GM20000 (cell line): ENCODE data around the gene NRCAM.
"Not testable (repeated sequence)": the region's sequence is repeated elsewhere in the genome, so short reads cannot be mapped to it uniquely, and the experiment has no call there.

Experiments
- DNase-seq: peaks from one replicate; pipeline ENCODE4 v3.0.0; 2012; ENCODE audit warnings: low spot score
- CTCF ChIP-seq: IDR thresholded peaks from 2 replicates; pipeline ENCODE4 v1.5.1; 2012; ENCODE audit warnings: mild to moderate bottlenecking, control low read depth; ENCODE audit errors: extremely low read depth, missing control alignments

Gene NRCAM

GRCh38 chr7:108455998-108456677, at the start of gene NRCAM:
Gene NRCAM (minus strand): TSS chr7:108456436. CDS start chr7:108240064, 216,372 bp downstream.
- DNase-seq: peak; percentile 76
- no peak for TF ChIP-seq CTCF

GRCh38 chr7:108504576-108504975, 48.3 kb upstream of the NRCAM start:
- not testable (repeated sequence) for DNase-seq

GRCh38 chr7:108503112-108504026, 47.1 kb upstream of the NRCAM start:
- TF ChIP-seq CTCF: no peak

GRCh38 chr7:108499566-108499965, 43.3 kb upstream of the NRCAM start:
- DNase-seq: no peak
- TF ChIP-seq CTCF: no peak

More at GRCh38 chr7:108503112-108504026, 47.1 kb upstream of the NRCAM start:
- peak; percentile 25 for DNase-seq

DNA sequence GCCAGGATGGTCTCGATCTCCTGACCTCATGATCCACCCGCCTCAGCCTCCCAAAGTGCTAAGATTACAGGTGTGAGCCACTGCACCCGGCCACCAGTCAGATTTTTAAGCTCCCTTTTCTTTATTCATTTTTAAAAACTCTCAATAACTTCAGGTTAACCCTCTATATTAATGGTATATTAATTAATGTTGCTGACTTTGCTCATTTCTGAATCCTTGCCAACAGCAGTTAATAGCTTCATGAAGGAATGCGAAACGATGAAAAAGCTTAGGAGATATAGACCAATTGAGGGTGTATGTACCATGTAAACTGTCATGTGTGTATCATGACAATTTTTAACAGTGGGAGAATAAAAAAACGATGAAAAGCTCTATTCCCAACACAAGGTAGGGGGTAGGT, 42.2 kb upstream of the NRCAM start:
- no peak for DNase-seq
- TF ChIP-seq CTCF: no peak

DNA sequence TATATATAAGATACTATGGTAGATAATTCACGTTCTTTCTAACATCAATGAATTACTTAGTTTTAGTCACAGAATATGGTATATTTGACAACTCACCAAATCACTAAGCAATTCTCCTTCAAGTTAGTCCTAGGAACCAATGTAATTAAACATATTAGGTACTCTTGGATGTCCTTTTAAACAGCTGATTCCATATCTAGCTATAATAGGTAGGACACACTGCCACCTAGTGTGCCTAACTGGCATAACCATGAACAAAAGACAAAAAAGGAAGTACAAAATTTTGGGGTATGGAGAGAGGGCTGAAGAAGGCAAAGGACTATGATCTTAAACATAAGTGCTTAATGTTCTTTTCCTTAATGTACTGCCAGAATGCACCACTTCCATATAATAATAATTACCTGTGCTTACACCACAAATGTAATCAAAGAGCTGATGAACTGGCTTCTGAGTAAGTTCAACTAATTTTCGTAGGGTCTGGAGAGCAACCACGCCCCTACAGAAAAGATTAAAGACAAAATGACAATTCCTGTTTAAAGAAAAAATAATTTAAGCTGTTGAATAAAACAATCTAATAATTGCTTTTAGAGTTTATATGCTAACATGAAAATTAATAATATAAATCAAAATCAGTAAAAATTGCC, 41.0 kb upstream of the NRCAM start:
- peak; percentile 44 for DNase-seq
- peak; percentile 67 for TF ChIP-seq CTCF

GRCh38 chr7:108492742-108493141, 36.5 kb upstream of the NRCAM start:
- DNase-seq: no peak
- no peak for TF ChIP-seq CTCF
